Measurements from ENCODE around the gene MSRB3.

GRCh38 chr12:65276916-65277530 lies 1.5 kb upstream of the MSRB3 start:
- TF ChIP-seq POLR2A (IDR thresholded peaks at IDR 0.05) (no peak), CTCF (IDR thresholded peaks at IDR 0.05) (no peak)

Data from Peyer's patch (tissue), 4 donors.